Midbrain (tissue), 1 donor: ENCODE data around the gene WNK1.

Experiments
- DNase-seq: peaks from one replicate; lab custom pipeline; 2025; lab: John Stamatoyannopoulos, UW

WNK1 gene

GRCh38 chr12:863285-863684, 110.9 kb downstream of the WNK1 start:
- DNase-seq: no peak

GRCh38 chr12:865614-866013, 113.2 kb downstream of the WNK1 start:
- DNase-seq: no peak

GRCh38 chr12:867905-868304, 115.5 kb downstream of the WNK1 start:
- DNase-seq: no peak

- no peak for DNase-seq
These were observed 116.3 kb downstream of the WNK1 start for GRCh38 chr12:868722-869121.

- DNase-seq: no peak
These were observed 118.0 kb downstream of the WNK1 start for GRCh38 chr12:870378-870777.

GRCh38 chr12:873954-874353, 121.6 kb downstream of the WNK1 start:
- no peak for DNase-seq

- DNase-seq: no peak
These were observed 127.3 kb downstream of the WNK1 start for GRCh38 chr12:879641-880040.

- DNase-seq: no peak
These were observed 128.3 kb downstream of the WNK1 start for GRCh38 chr12:880656-881055.

- no peak for DNase-seq
These were observed 132.5 kb downstream of the WNK1 start for GRCh38 chr12:884746-885414.

- DNase-seq: no peak
These were observed 133.3 kb downstream of the WNK1 start for GRCh38 chr12:885701-886100.

GRCh38 chr12:886206-886605, 133.8 kb downstream of the WNK1 start:
- no peak for DNase-seq

GRCh38 chr12:894226-894625, 141.8 kb downstream of the WNK1 start:
- no peak for DNase-seq

- no peak for DNase-seq
These were observed 143.7 kb downstream of the WNK1 start for GRCh38 chr12:896031-896430.

- no peak for DNase-seq
These were observed 145.0 kb downstream of the WNK1 start for GRCh38 chr12:897386-897785.

GRCh38 chr12:902581-902980, 150.2 kb downstream of the WNK1 start:
- no peak for DNase-seq

- no peak for DNase-seq
These were observed 150.7 kb downstream of the WNK1 start for GRCh38 chr12:903055-903454.

- peak; percentile 13 for DNase-seq
These were observed 151.6 kb downstream of the WNK1 start for GRCh38 chr12:904010-904414.

- no peak for DNase-seq
These were observed 153.1 kb downstream of the WNK1 start for GRCh38 chr12:905261-906031.

- DNase-seq: no peak
These were observed 153.7 kb downstream of the WNK1 start for GRCh38 chr12:906062-906585.

GRCh38 chr12:907413-908185, 155.2 kb downstream of the WNK1 start:
- DNase-seq: no peak

GRCh38 chr12:909861-910260, 157.5 kb downstream of the WNK1 start:
- DNase-seq: no peak

GRCh38 chr12:910416-910815, 158.0 kb downstream of the WNK1 start:
- DNase-seq: no peak
